HG03060 (cell line): ENCODE data around the gene TBC1D3L.
"Not testable (repeated sequence)": the region's sequence is repeated elsewhere in the genome, so short reads cannot be mapped to it uniquely, and the experiment has no call there.

ENCODE experiments used
- ATAC-seq: cut with Tn5 transposase; IDR thresholded peaks from one replicate; pipeline ENCODE4 v1.9.1; 2021; ENCODE audit warnings: low read depth, moderate number of reproducible peaks; ENCODE audit not compliant: unreplicated experiment

The TBC1D3L gene

DNA sequence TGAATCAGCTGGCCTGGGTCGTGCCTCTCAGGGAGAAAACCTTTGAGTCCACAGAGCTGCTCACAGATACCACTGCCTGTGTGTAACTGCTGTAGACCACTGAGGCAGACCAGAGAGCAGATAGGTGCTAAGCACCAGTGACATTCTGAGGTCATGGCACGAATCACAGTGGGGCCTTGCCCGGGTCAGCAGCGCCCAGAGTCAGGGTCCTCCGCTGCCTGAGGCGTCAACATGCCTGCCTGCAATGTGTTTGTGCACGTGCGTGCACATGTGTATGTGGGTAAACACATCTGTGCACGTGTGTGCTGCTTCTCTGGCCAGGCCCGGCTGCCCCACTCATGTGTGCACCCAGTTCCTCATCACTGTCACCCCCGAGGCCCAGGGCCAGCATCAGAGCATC lies at the start of gene TBC1D3L:
Gene TBC1D3L, minus strand, starts transcription at position 101 of the 400 bp plus-strand sequence. CDS start 1,540 bp downstream, outside the sequence.
- not testable (repeated sequence) for ATAC-seq

DNA sequence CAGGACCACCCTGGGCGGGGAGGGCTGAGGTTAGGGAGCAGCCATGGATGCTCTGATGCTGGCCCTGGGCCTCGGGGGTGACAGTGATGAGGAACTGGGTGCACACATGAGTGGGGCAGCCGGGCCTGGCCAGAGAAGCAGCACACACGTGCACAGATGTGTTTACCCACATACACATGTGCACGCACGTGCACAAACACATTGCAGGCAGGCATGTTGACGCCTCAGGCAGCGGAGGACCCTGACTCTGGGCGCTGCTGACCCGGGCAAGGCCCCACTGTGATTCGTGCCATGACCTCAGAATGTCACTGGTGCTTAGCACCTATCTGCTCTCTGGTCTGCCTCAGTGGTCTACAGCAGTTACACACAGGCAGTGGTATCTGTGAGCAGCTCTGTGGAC lies 14.8 kb upstream of the TBC1D3L start, which contains the start of gene TBC1D3D:
Gene TBC1D3D, plus strand, starts transcription at position 301 of the 400 bp plus-strand sequence. CDS start 1,585 bp downstream, outside the sequence.
- not testable (repeated sequence) for ATAC-seq
